GM12878 (cell line): ENCODE results near the gene HK1. TPM values are rescaled to one million over a fixed set of nuclear protein-coding genes. Genes with fewer than 3 reads are reported as not detected.

Source experiments
- ATAC-seq: fragments of 200-7000 bp; cut with Tn5 transposase; 3 replicates; pipeline ENCODE4 v1.9.1; 2020; ENCODE audit warnings: mild to moderate bottlenecking, moderate library complexity
- BruUV-seq: library from RNA; stranded (reverse); fragments of 400-500 nt; replicated peaks from 2 replicates; lab custom pipeline; 2021; lab: Mats Ljungman, UMichigan
- CTCF ChIA-PET: fragments of 300-600 bp; sonication (Branson Sonifier 250); formaldehyde crosslinking; extraction: SDS; loops from one replicate; lab custom pipeline; 2021; ENCODE audit warnings: inconsistent platforms; lab: Yijun Ruan, JAX
- POLR2A ChIA-PET: fragments of 350-600 bp; formaldehyde crosslinking; extraction: SDS; loops from one replicate; lab custom pipeline; 2021; ENCODE audit warnings: inconsistent platforms; lab: Charles Lee
- RAD21 ChIA-PET: fragments of 300-600 bp; sonication (Branson Sonifier 250); formaldehyde crosslinking; loops from one replicate; lab custom pipeline; 2023; ENCODE audit warnings: antibody characterized with exemption; ENCODE audit not compliant: unreplicated experiment; lab: Charles Lee
- SMC1A ChIA-PET: fragments of 300-600 bp; sonication (Branson Sonifier 250); formaldehyde crosslinking; loops from one replicate; lab custom pipeline; 2023; ENCODE audit not compliant: unreplicated experiment, uncharacterized antibody; lab: Charles Lee
- DNase-seq: peaks from one replicate; pipeline ENCODE4 v3.0.0-alpha.2; 2011; ENCODE audit warnings: low read depth, low spot score
- FAIRE-seq: peaks from 3 replicates; lab custom pipeline; 2011; peaks lifted over from hg19 to GRCh38; lab: Jason Lieb, UNC
- H2AFZ ChIP-seq: 2 replicates; pipeline ENCODE4 v1.6.0; 2011; ENCODE audit warnings: low read depth, low read length, control low read depth; ENCODE audit not compliant: control insufficient read depth
- H3K27ac ChIP-seq: 2 replicates; pipeline ENCODE4 v1.5.1; 2011; ENCODE audit warnings: control low read depth; ENCODE audit not compliant: control insufficient read depth, insufficient read depth
- H3K27me3 ChIP-seq, 2 experiments: replicated peaks in 1 of 2; 2 replicates each; pipeline versions ENCODE4 v1.6.0 to v1.6.1; 2011; ENCODE audit warnings: low read length in 1 of 2; ENCODE audit not compliant: control insufficient read depth in 2 of 2, insufficient read depth in 2 of 2
- H3K36me3 ChIP-seq, 2 experiments: 2 replicates each; pipeline ENCODE4 v1.5.1; 2011; ENCODE audit warnings: low read length in 1 of 2; ENCODE audit not compliant: control insufficient read depth in 2 of 2, insufficient read depth in 2 of 2
- H3K4me1 ChIP-seq: 2 replicates; pipeline ENCODE4 v1.6.1; 2011; ENCODE audit warnings: mild to moderate bottlenecking, low read length, moderate library complexity, mixed read lengths; ENCODE audit not compliant: control insufficient read depth, insufficient read depth
- H3K4me2 ChIP-seq: 2 replicates; pipeline ENCODE4 v1.6.0; 2011; ENCODE audit warnings: control low read depth; ENCODE audit not compliant: control insufficient read depth, insufficient read depth
- H3K4me3 ChIP-seq: fragments of 200-600 bp; sonication (generic); 2 replicates; pipeline ENCODE4 v1.5.1; 2016
- H3K79me2 ChIP-seq: 2 replicates; pipeline ENCODE4 v1.6.0; 2011; ENCODE audit warnings: low read length; ENCODE audit not compliant: control insufficient read depth, insufficient read depth
- H3K9ac ChIP-seq: 2 replicates; pipeline ENCODE4 v1.8.0; 2011; ENCODE audit warnings: low read length, control low read depth, mixed read lengths; ENCODE audit not compliant: control insufficient read depth, insufficient read depth
- H3K9me3 ChIP-seq: replicated peaks from 3 replicates; pipeline ENCODE4 v1.5.1; 2011; ENCODE audit warnings: mild to moderate bottlenecking, low read length; ENCODE audit not compliant: control insufficient read depth, insufficient read depth
- H4K20me1 ChIP-seq: 2 replicates; pipeline ENCODE4 v1.6.0; 2011; ENCODE audit not compliant: control insufficient read depth, insufficient read depth
- BHLHE40 ChIP-seq, 2 experiments: fragments of 450-650 bp in 1 of 2; IDR thresholded peaks; 2 replicates each; pipeline ENCODE4 v1.6.1; 2011 to 2017; ENCODE audit warnings: low read depth in 2 of 2, borderline replicate concordance in 1 of 2, improper control_type of control experiment in 1 of 2, low read length in 1 of 2, mild to moderate bottlenecking in 1 of 2
- BMI1 ChIP-seq: fragments of 450-650 bp; IDR thresholded peaks from 2 replicates; pipeline ENCODE4 v1.6.1; 2016; ENCODE audit warnings: mild to moderate bottlenecking, moderate library complexity, borderline replicate concordance
- DPF2 ChIP-seq: fragments of 450-650 bp; IDR thresholded peaks from 2 replicates; pipeline ENCODE4 v1.6.1; 2017; ENCODE audit warnings: mild to moderate bottlenecking
- ETV6 ChIP-seq, 2 experiments: fragments of 450-650 bp in 1 of 2; IDR thresholded peaks in 1 of 2; conservative IDR thresholded peaks in 1 of 2; 2 replicates each; pipeline ENCODE4 v1.6.1; 2014; ENCODE audit warnings: antibody characterized with exemption in 1 of 2, borderline replicate concordance in 1 of 2, low read depth in 1 of 2, mild to moderate bottlenecking in 1 of 2, moderate library complexity in 1 of 2
- FOXM1 ChIP-seq: IDR thresholded peaks from 2 replicates; pipeline ENCODE4 v1.6.1; 2012; ENCODE audit warnings: low read depth, mild to moderate bottlenecking, inconsistent platforms, low read length, moderate library complexity
- MTA3 ChIP-seq: IDR thresholded peaks from 2 replicates; pipeline ENCODE4 v1.6.1; 2012; ENCODE audit warnings: low read length, inconsistent platforms, borderline replicate concordance
- RELA ChIP-seq: fragments of 450-650 bp; IDR thresholded peaks from 2 replicates; pipeline ENCODE4 v1.8.0; 2014; ENCODE audit warnings: borderline replicate concordance; ENCODE audit not compliant: partially characterized antibody
- TCF7 ChIP-seq: IDR thresholded peaks from 2 replicates; pipeline ENCODE4 v1.6.1; 2014; ENCODE audit warnings: antibody characterized with exemption, borderline replicate concordance
- USF1 ChIP-seq: IDR thresholded peaks from 2 replicates; pipeline ENCODE4 v1.6.1; 2011; ENCODE audit warnings: borderline replicate concordance, low read depth, mild to moderate bottlenecking, moderate library complexity, mixed read lengths, low read length; ENCODE audit not compliant: insufficient read depth; ENCODE audit errors: extremely low read length
- YY1 ChIP-seq: IDR thresholded peaks from 2 replicates; pipeline ENCODE4 v1.6.1; 2011; ENCODE audit warnings: low read depth, mild to moderate bottlenecking, low read length
- ZBED1 ChIP-seq: IDR thresholded peaks from 2 replicates; pipeline ENCODE4 v1.6.1; 2016; ENCODE audit warnings: borderline replicate concordance
- ZNF207 ChIP-seq: fragments of 450-650 bp; IDR thresholded peaks from 2 replicates; pipeline ENCODE4 v1.6.1; 2014; ENCODE audit warnings: antibody characterized with exemption, mild to moderate bottlenecking, borderline replicate concordance
- WGBS: methylation state at CpG from one replicate; pipeline ENCODE4 v1.1.6; 2016; ENCODE audit warnings: low lambda C conversion rate; ENCODE audit not compliant: insufficient replicate concordance, insufficient coverage; ENCODE audit errors: missing lambda C conversion rate; 5-methylcytosine and 5-hydroxymethylcytosine counted together
- in situ Hi-C: fragments of 300-500 bp; cut with MboI; formaldehyde crosslinking; loops from 9 replicates; pipeline ENCODE4 v1.14.3; 2018; ENCODE audit warnings: mixed read lengths
- intact Hi-C: fragments of 100-400 bp; cut with micrococcal nuclease; formaldehyde crosslinking; loops from one replicate; pipeline ENCODE4 v1.14.2; 2022; ENCODE audit not compliant: unreplicated experiment
- polyA plus RNA-seq, 11 experiments: library from polyadenylated mRNA; depleted of rRNA in 4 of 11; unstranded in 6 of 11; stranded (reverse) in 5 of 11; fragments of >200 nt; fragmentation: Nextera tagmentation in 4 of 11; fragmentation: Illumina TruSeq in 1 of 11; extraction: Ambion mirVana in 4 of 11; extraction: Trizol in 1 of 11; gene quantifications; 1 replicate in 1 of 11; 2 replicates in 10 of 11; pipeline versions ENCODE4 v1.2.1 to v1.2.3, GENCODE V29; 2011 to 2016; ENCODE audit warnings: inconsistent platforms in 2 of 11, missing spikeins in 2 of 11, low read depth in 1 of 11
- total RNA-seq, 4 experiments: library from RNA; depleted of rRNA in 3 of 4; stranded (reverse); fragments of >200 nt in 3 of 4; fragmentation: Illumina TruSeq in 1 of 4; extraction: Trizol in 1 of 4; gene quantifications; 2 replicates each; pipeline versions ENCODE4 v1.2.1 to v1.2.3, GENCODE V29; 2013 to 2021
- TF ChIP-seq, protein P1 (sequence below): fragments of 450-650 bp; IDR thresholded peaks from 2 replicates; pipeline ENCODE4 v1.6.1; 2018; ENCODE audit warnings: borderline replicate concordance, mild to moderate bottlenecking; ENCODE audit not compliant: partially characterized antibody

The HK1 gene
- total and polyA plus RNA-seq, 10 of the 15 experiments (the other 5 are each of a cell fraction or from before 2014, with no cell fraction given): 3.4 to 77.3 (median 46.6) TPM

GRCh38 chr10:69374242-69374641, 95.9 kb downstream of the HK1 start (continued):
- no peak for TF ChIP-seq ETV6 (conservative IDR thresholded peaks at IDR 0.05 in 1 of 2, IDR thresholded peaks at IDR 0.05 in 1 of 2; ENCODE audit: borderline replicate concordance in 1 of 2, low read depth in 1 of 2)
- no peak for TF ChIP-seq USF1
- TF ChIP-seq RELA: no peak
- TF ChIP-seq ZNF207: no peak
- TF ChIP-seq FOXM1: no peak
- TF ChIP-seq TCF7: no peak
- no peak for TF ChIP-seq BHLHE40 (IDR thresholded peaks at IDR 0.05; ENCODE audit: borderline replicate concordance in 1 of 2, low read depth in 2 of 2, low read length in 1 of 2)
- TF ChIP-seq YY1: no peak
- no peak for TF ChIP-seq DPF2
- TF ChIP-seq MTA3: no peak
- TF ChIP-seq, all 136 proteins: peak for 0

GRCh38 chr10:69374931-69375306, 96.6 kb downstream of the HK1 start:
- Histone ChIP-seq H2AFZ (no peak overlapping the region), H3K36me3 (peaks cover 21 to 31% of the 10 kb centered on the region in 2 experiments), H3K27ac (no peak overlapping the region), H3K9ac (no peak overlapping the region), H3K27me3 (no peaks in the 10 kb centered on the region), H3K4me2 (no peak overlapping the region), H4K20me1 (no peaks in the 10 kb centered on the region), H3K9me3 (no peaks in the 10 kb centered on the region), H3K4me3 (no peak overlapping the region), H3K4me1 (peaks cover 3% of the 10 kb centered on the region; the same call in 1 of the 2 replicates), H3K79me2 (no peaks in the 10 kb centered on the region)
- ChIA-PET RAD21 (no interaction called here), POLR2A (no interaction called here), CTCF (no interaction called here), SMC1A (no interaction called here)
- no TSS peak for BruUV-seq
- DNase-seq (no peak), FAIRE-seq (no peak), ATAC-seq (no peak)
- TF ChIP-seq, protein P1, sequence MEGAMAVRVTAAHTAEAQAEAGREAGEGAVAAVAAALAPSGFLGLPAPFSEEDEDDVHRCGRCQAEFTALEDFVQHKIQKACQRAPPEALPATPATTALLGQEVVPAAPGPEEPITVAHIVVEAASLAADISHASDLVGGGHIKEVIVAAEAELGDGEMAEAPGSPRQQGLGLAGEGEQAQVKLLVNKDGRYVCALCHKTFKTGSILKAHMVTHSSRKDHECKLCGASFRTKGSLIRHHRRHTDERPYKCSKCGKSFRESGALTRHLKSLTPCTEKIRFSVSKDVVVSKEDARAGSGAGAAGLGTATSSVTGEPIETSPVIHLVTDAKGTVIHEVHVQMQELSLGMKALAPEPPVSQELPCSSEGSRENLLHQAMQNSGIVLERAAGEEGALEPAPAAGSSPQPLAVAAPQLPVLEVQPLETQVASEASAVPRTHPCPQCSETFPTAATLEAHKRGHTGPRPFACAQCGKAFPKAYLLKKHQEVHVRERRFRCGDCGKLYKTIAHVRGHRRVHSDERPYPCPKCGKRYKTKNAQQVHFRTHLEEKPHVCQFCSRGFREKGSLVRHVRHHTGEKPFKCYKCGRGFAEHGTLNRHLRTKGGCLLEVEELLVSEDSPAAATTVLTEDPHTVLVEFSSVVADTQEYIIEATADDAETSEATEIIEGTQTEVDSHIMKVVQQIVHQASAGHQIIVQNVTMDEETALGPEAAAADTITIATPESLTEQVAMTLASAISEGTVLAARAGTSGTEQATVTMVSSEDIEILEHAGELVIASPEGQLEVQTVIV: no peak
- TF ChIP-seq BMI1: no peak
- TF ChIP-seq ZBED1: no peak
- intact Hi-C loops: no loop called here
- in situ Hi-C loops: no loop called here
- 93% methylated on average over 2 of the region's 2 CpGs for WGBS
